K562 (cell line): Measurements from ENCODE around the gene ATP5F1D. TPM values are rescaled to one million over a fixed set of nuclear protein-coding genes. Genes with fewer than 3 reads are reported as not detected.
A peak's percentile ranks its signal among the peaks of the same experiment; 100 is the strongest.

ENCODE experiments used
- ARID4B ChIP-seq: sonication (generic); formaldehyde crosslinking; IDR thresholded peaks from 2 replicates; pipeline ENCODE4 v1.8.0; 2022; ENCODE audit warnings: mild to moderate bottlenecking, missing genetic modification reagents
- BRCA1 ChIP-seq, 2 experiments: fragments of 450-650 bp in 1 of 2; sonication (generic) in 1 of 2; formaldehyde crosslinking in 1 of 2; IDR thresholded peaks; 2 replicates each; pipeline versions ENCODE4 v1.5.0 to v1.6.1; 2017 to 2020; ENCODE audit warnings: mild to moderate bottlenecking in 1 of 2, missing genetic modification reagents in 1 of 2
- CC2D1A ChIP-seq: fragments of 450-650 bp; IDR thresholded peaks from 2 replicates; pipeline ENCODE4 v1.6.1; 2017; ENCODE audit warnings: mild to moderate bottlenecking
- EGR1 ChIP-seq: fragments of 450-650 bp; conservative IDR thresholded peaks from 2 replicates; pipeline ENCODE4 v1.6.1; 2017; ENCODE audit warnings: mild to moderate bottlenecking
- FOXK2 ChIP-seq, 2 experiments: fragments of 450-650 bp; IDR thresholded peaks in 1 of 2; conservative IDR thresholded peaks in 1 of 2; 2 replicates each; pipeline ENCODE4 v1.6.1; 2016; ENCODE audit warnings: low read depth in 2 of 2, mild to moderate bottlenecking in 1 of 2
- HDAC8 ChIP-seq: fragments of 450-650 bp; IDR thresholded peaks from 2 replicates; pipeline ENCODE4 v1.6.1; 2016; ENCODE audit warnings: mild to moderate bottlenecking, missing genetic modification characterization, moderate library complexity, missing compliant biosample characterization
- ZBTB12 ChIP-seq: fragments of 250-450 bp; sonication (Bioruptor Pico); IDR thresholded peaks from 2 replicates; pipeline ENCODE4 v1.4.0; 2020
- ZSCAN29 ChIP-seq: fragments of 450-650 bp; IDR thresholded peaks from 2 replicates; pipeline ENCODE4 v1.6.1; 2017
- polyA plus RNA-seq, 8 experiments: library from polyadenylated mRNA; depleted of rRNA in 4 of 8; stranded (reverse) in 5 of 8; unstranded in 3 of 8; fragments of >200 nt; fragmentation: Nextera tagmentation in 2 of 8; fragmentation: Illumina TruSeq in 1 of 8; extraction: Ambion mirVana in 2 of 8; extraction: Trizol in 1 of 8; gene quantifications; 2 replicates each; pipeline versions ENCODE4 v1.2.1 to v1.2.3, GENCODE V29; 2011 to 2014; ENCODE audit warnings: inconsistent platforms in 1 of 8, missing spikeins in 1 of 8
- total RNA-seq, 7 experiments: library from RNA; depleted of rRNA in 6 of 7; stranded (reverse); fragments of >200 nt in 6 of 7; fragmentation: Illumina TruSeq in 2 of 7; extraction: Trizol in 2 of 7; gene quantifications; 2 replicates each; pipeline versions ENCODE4 v1.2.1 to v1.2.3, GENCODE V29; 2011 to 2021; ENCODE audit warnings: low replicate concordance in 1 of 7
- TF ChIP-seq, protein P1 (sequence below): sonication (generic); formaldehyde crosslinking; IDR thresholded peaks from 2 replicates; pipeline ENCODE4 v1.8.0; 2023; ENCODE audit warnings: mild to moderate bottlenecking, missing genetic modification reagents
- TF ChIP-seq, protein P2 (sequence below), 3 experiments: fragments of 200-800 bp in 1 of 3; fragments of 250-450 bp in 1 of 3; fragments of 450-650 bp in 1 of 3; sonication (Bioruptor Pico) in 1 of 3; sonication (Bioruptor generic) in 1 of 3; formaldehyde crosslinking in 1 of 3; IDR thresholded peaks; 2 replicates each; pipeline versions ENCODE4 v1.6.1 to v1.8.0; 2016 to 2022; ENCODE audit warnings: mild to moderate bottlenecking in 2 of 3, missing genetic modification characterization in 2 of 3, missing compliant biosample characterization in 1 of 3, moderate library complexity in 1 of 3

Gene ATP5F1D
- total and polyA plus RNA-seq, 9 of the 15 experiments (the other 6 are each of a cell fraction or from before 2014, with no cell fraction given) = 3.9 to 409 (median 36.8) TPM

GRCh38 chr19:1239796-1240737 lies 1.5 kb upstream of the ATP5F1D start (continued):
- TF ChIP-seq, protein P1, sequence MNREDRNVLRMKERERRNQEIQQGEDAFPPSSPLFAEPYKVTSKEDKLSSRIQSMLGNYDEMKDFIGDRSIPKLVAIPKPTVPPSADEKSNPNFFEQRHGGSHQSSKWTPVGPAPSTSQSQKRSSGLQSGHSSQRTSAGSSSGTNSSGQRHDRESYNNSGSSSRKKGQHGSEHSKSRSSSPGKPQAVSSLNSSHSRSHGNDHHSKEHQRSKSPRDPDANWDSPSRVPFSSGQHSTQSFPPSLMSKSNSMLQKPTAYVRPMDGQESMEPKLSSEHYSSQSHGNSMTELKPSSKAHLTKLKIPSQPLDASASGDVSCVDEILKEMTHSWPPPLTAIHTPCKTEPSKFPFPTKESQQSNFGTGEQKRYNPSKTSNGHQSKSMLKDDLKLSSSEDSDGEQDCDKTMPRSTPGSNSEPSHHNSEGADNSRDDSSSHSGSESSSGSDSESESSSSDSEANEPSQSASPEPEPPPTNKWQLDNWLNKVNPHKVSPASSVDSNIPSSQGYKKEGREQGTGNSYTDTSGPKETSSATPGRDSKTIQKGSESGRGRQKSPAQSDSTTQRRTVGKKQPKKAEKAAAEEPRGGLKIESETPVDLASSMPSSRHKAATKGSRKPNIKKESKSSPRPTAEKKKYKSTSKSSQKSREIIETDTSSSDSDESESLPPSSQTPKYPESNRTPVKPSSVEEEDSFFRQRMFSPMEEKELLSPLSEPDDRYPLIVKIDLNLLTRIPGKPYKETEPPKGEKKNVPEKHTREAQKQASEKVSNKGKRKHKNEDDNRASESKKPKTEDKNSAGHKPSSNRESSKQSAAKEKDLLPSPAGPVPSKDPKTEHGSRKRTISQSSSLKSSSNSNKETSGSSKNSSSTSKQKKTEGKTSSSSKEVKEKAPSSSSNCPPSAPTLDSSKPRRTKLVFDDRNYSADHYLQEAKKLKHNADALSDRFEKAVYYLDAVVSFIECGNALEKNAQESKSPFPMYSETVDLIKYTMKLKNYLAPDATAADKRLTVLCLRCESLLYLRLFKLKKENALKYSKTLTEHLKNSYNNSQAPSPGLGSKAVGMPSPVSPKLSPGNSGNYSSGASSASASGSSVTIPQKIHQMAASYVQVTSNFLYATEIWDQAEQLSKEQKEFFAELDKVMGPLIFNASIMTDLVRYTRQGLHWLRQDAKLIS (CRISPR knock-in tag) = no peak
- TF ChIP-seq ARID4B (CRISPR knock-in tag) = peak; percentile 78
- peak; percentile 86 for TF ChIP-seq EGR1
- TF ChIP-seq ZSCAN29 = no peak
- no peak; the same call in 1 of the 2 replicates for TF ChIP-seq HDAC8 (tag)
- no peak for TF ChIP-seq FOXK2 (conservative IDR thresholded peaks at IDR 0.05 in 1 of 2, IDR thresholded peaks at IDR 0.05 in 1 of 2; ENCODE audit: low read depth in 2 of 2)
- TF ChIP-seq ZBTB12 (CRISPR knock-in tag) = peak; percentile 94
- TF ChIP-seq BRCA1 (IDR thresholded peaks at IDR 0.05) = no peak
- no peak for TF ChIP-seq BRCA1 (CRISPR knock-in tag; IDR thresholded peaks at IDR 0.05)
- TF ChIP-seq, protein P2, sequence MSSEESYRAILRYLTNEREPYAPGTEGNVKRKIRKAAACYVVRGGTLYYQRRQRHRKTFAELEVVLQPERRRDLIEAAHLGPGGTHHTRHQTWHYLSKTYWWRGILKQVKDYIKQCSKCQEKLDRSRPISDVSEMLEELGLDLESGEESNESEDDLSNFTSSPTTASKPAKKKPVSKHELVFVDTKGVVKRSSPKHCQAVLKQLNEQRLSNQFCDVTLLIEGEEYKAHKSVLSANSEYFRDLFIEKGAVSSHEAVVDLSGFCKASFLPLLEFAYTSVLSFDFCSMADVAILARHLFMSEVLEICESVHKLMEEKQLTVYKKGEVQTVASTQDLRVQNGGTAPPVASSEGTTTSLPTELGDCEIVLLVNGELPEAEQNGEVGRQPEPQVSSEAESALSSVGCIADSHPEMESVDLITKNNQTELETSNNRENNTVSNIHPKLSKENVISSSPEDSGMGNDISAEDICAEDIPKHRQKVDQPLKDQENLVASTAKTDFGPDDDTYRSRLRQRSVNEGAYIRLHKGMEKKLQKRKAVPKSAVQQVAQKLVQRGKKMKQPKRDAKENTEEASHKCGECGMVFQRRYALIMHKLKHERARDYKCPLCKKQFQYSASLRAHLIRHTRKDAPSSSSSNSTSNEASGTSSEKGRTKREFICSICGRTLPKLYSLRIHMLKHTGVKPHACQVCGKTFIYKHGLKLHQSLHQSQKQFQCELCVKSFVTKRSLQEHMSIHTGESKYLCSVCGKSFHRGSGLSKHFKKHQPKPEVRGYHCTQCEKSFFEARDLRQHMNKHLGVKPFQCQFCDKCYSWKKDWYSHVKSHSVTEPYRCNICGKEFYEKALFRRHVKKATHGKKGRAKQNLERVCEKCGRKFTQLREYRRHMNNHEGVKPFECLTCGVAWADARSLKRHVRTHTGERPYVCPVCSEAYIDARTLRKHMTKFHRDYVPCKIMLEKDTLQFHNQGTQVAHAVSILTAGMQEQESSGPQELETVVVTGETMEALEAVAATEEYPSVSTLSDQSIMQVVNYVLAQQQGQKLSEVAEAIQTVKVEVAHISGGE (CRISPR knock-in tag; IDR thresholded peaks at IDR 0.05) = peak in 2 of 3 experiments; percentile 25 to 40; a peak in 2 of 6 replicates
- TF ChIP-seq CC2D1A = no peak
